Panc1 (cell line): Measurements from ENCODE around the gene DOCK11.

Source experiments
- SIN3A ChIP-seq: IDR thresholded peaks from 2 replicates; pipeline ENCODE4 v1.6.1; 2012; ENCODE audit warnings: low read depth, mild to moderate bottlenecking, low read length, moderate library complexity, borderline replicate concordance; ENCODE audit not compliant: insufficient read depth
- TF ChIP-seq, protein P1 (sequence below): fragments of 450-650 bp; IDR thresholded peaks from 2 replicates; pipeline ENCODE4 v1.5.1; 2017; ENCODE audit warnings: mild to moderate bottlenecking

DNA sequence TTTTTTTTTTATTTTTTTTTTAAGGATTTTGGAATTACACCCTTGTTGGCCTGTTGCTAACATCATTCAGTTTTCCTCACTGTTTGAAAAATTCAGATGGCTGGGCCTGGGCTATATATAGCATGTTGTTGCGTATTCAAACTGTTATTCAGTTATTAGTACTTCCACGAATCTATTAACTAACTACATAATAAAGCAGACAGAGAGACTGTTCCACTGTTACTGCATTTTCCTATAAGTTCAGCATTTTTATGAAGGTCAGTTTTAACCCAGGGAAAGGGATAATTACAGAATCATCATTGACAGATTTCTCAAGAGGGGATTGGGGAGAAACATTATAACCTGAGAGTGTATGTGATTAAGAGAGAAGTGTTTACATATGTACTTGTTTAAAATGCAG is 3.1 kb downstream of the DOCK11 start:
- TF ChIP-seq, protein P1, sequence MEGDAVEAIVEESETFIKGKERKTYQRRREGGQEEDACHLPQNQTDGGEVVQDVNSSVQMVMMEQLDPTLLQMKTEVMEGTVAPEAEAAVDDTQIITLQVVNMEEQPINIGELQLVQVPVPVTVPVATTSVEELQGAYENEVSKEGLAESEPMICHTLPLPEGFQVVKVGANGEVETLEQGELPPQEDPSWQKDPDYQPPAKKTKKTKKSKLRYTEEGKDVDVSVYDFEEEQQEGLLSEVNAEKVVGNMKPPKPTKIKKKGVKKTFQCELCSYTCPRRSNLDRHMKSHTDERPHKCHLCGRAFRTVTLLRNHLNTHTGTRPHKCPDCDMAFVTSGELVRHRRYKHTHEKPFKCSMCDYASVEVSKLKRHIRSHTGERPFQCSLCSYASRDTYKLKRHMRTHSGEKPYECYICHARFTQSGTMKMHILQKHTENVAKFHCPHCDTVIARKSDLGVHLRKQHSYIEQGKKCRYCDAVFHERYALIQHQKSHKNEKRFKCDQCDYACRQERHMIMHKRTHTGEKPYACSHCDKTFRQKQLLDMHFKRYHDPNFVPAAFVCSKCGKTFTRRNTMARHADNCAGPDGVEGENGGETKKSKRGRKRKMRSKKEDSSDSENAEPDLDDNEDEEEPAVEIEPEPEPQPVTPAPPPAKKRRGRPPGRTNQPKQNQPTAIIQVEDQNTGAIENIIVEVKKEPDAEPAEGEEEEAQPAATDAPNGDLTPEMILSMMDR = no peak
- TF ChIP-seq SIN3A = no peak
